Loucy (cell line): ENCODE data around the gene DOCK9.

Experiments
- EZH2phosphoT487 ChIP-seq: fragments of 200-600 bp; IDR thresholded peaks from 2 replicates; pipeline ENCODE4 v1.6.1; 2018; ENCODE audit warnings: antibody characterized with exemption, mild to moderate bottlenecking, moderate library complexity, borderline replicate concordance
- TF ChIP-seq, protein P1 (sequence below): fragments of 200-600 bp; sonication (generic); conservative IDR thresholded peaks from 2 replicates; pipeline ENCODE4 v1.5.1; 2014; ENCODE audit warnings: mild to moderate bottlenecking, antibody characterized with exemption, low read length

- TF ChIP-seq, protein P1, sequence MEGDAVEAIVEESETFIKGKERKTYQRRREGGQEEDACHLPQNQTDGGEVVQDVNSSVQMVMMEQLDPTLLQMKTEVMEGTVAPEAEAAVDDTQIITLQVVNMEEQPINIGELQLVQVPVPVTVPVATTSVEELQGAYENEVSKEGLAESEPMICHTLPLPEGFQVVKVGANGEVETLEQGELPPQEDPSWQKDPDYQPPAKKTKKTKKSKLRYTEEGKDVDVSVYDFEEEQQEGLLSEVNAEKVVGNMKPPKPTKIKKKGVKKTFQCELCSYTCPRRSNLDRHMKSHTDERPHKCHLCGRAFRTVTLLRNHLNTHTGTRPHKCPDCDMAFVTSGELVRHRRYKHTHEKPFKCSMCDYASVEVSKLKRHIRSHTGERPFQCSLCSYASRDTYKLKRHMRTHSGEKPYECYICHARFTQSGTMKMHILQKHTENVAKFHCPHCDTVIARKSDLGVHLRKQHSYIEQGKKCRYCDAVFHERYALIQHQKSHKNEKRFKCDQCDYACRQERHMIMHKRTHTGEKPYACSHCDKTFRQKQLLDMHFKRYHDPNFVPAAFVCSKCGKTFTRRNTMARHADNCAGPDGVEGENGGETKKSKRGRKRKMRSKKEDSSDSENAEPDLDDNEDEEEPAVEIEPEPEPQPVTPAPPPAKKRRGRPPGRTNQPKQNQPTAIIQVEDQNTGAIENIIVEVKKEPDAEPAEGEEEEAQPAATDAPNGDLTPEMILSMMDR: no peak
- TF ChIP-seq EZH2phosphoT487: no peak
Observed at GRCh38 chr13:98878486-98879126, 99.3 kb downstream of the DOCK9 start.
